HG03378 (cell line): ENCODE data around the gene FXR1.
"Not testable (repeated sequence)": the region's sequence is repeated elsewhere in the genome, so short reads cannot be mapped to it uniquely, and the experiment has no call there.

Source experiments
- ATAC-seq: cut with Tn5 transposase; IDR thresholded peaks from one replicate; pipeline ENCODE4 v1.9.1; 2021; ENCODE audit warnings: mild to moderate bottlenecking, moderate library complexity; ENCODE audit not compliant: unreplicated experiment

Gene FXR1

DNA sequence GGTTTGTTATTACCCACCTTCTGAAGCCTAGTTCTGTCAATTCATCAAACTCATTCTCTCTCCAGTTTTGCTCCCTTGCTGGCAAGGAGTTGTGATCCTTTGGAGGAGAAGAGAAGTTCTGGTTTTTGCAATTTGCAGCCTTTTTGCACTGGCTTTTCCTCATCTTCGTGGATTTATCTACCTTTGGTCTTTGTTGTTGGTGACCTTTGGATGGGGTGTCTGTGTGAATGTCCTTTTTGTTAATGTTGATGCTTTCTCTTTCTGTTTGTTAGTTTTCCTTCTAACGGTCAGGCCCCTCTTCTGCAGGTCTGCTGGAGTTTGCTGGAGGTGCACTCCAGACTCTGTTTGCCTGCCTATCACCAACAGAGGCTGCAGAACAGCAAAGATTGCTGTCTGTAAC is 91.0 kb downstream of the FXR1 start:
- ATAC-seq, result not testable (repeated sequence)

GRCh38 chr3:181006541-181006940 is 94.1 kb downstream of the FXR1 start:
- ATAC-seq, result no peak

DNA sequence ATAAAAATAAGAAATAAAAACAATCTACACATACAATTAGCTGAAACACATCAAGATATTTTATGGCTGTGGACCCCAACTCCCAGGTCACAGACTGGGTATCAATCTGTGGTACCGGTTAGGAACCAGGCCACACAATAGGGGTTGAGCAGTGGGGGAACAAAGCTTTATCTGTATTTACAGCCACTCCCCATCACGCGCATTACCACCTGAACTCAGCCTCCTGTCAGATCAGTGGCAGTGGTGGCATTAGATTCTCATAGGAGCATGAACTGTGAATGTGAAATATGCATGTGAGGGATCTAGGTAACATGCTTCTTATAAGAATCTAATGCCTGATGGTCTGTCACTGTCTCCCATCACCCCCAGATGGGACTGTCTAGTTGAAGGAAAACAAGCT is 94.8 kb downstream of the FXR1 start:
- no peak for ATAC-seq

DNA sequence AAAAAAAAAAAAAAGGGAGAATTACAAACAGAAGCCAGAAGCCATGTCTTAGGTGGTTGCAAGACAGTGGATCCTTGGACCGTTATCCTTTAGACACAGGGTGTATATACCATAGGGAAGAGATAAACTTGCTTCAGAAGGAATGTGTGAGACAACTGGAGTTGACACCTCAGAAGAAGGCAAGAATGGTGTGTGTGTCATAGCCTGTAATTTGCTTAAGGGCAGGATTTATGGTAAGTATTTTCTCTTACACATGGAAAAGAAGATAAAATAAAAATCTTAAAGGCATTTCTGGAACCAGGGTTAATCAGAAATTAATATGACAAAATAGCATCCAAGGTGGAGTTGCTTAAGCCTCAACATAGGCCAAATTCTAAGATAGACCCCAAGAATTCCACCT is 96.3 kb downstream of the FXR1 start:
- ATAC-seq, result no peak

DNA sequence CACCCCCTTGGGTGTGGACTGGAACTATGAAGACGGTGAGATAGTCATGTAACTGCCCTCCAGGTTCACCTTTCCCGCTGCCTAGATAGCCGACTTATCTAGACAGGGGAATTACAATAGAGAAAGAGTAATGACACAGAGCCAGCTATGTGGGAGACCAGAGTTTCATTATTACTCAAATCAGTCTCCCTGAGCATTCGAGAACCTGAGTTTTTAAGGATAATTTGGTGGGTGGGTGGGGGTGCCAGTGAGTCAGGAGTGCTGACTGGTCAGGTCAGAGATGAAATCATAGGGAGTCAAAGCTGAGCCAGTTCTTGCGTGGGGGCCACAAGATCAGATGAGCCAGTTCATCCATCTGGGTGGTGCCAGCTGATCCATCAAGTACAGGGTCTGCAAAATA is 96.8 kb downstream of the FXR1 start:
- no peak for ATAC-seq

DNA sequence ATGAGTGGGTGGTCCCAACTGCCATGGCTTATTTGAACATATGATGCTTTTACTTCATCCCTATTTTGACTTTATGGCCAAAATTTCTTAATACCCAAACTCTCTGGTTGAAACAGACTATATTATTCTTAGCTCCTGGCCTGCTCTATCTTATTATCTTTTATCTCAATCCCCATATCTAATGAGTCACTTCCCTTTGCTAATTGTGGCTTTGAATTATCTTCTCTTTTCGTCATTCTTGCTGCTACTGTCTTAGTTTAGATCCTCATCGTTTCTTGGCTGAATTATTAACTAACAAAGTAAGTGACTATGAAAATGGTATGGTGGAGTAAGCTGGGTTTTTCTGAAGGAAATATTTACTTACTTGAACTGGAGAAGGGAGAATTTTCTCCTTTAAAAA is 105.2 kb downstream of the FXR1 start:
- ATAC-seq, result no peak

- ATAC-seq, result no peak
These were observed 112.7 kb downstream of the FXR1 start for GRCh38 chr3:181025204-181025603.

GRCh38 chr3:181030948-181031347 is 118.5 kb downstream of the FXR1 start:
- no peak for ATAC-seq
